CD8-positive, alpha-beta memory T cell (primary cell): ENCODE measurements around the gene LCNL1. TPM values are rescaled to one million over a fixed set of nuclear protein-coding genes. Genes with fewer than 3 reads are reported as not detected.

Experiments
- CTCF ChIA-PET: fragments of 350-600 bp; sonication (Branson Sonifier 250); formaldehyde crosslinking; loops from one replicate; lab custom pipeline; 2021; ENCODE audit warnings: antibody characterized with exemption; lab: Charles Lee
- POLR2A ChIA-PET: fragments of 350-600 bp; sonication (Branson Sonifier 250); formaldehyde crosslinking; loops from one replicate; lab custom pipeline; 2021; ENCODE audit warnings: antibody characterized with exemption; lab: Charles Lee
- DNase-seq, 5 donors: peaks; one replicate each; pipeline versions ENCODE4 v3.0.0 to v3.0.0-alpha.2; 2020 to 2022; ENCODE audit warnings: mixed read lengths in 1 of 5
- H3K27ac ChIP-seq: one replicate; pipeline ENCODE4 v1.7.0; 2013; ENCODE audit warnings: low read depth, mild to moderate bottlenecking, low read length, moderate library complexity
- H3K27me3 ChIP-seq: 2 replicates; pipeline ENCODE4 v1.7.0; 2013; ENCODE audit warnings: low read length, mild to moderate bottlenecking; ENCODE audit not compliant: insufficient read depth, poor library complexity, severe bottlenecking
- H3K36me3 ChIP-seq: 2 replicates; pipeline ENCODE4 v1.7.0; 2013; ENCODE audit warnings: mild to moderate bottlenecking, low read length, moderate library complexity; ENCODE audit not compliant: insufficient read depth
- H3K4me1 ChIP-seq: 2 replicates; pipeline ENCODE4 v1.7.0; 2013; ENCODE audit warnings: mild to moderate bottlenecking, low read length, moderate library complexity; ENCODE audit not compliant: insufficient read depth
- H3K4me3 ChIP-seq: 2 replicates; pipeline ENCODE4 v1.7.0; 2013; ENCODE audit warnings: mild to moderate bottlenecking, low read length
- H3K9me3 ChIP-seq: 2 replicates; pipeline ENCODE4 v1.7.0; 2013; ENCODE audit warnings: mild to moderate bottlenecking, low read length
- H3K27ac Mint-ChIP-seq, 8 donors: one replicate each; pipeline ENCODE4 v1.8.0; 2020 to 2021; ENCODE audit warnings: mixed read lengths in 8 of 8, mild to moderate bottlenecking in 6 of 8, inconsistent platforms in 3 of 8, moderate library complexity in 3 of 8
- H3K27me3 Mint-ChIP-seq, 2 donors: one replicate each; pipeline ENCODE4 v1.8.0; 2020 to 2021; ENCODE audit warnings: mixed read lengths in 2 of 2, mild to moderate bottlenecking in 1 of 2, moderate library complexity in 1 of 2
- H3K36me3 Mint-ChIP-seq, 3 donors: one replicate each; pipeline ENCODE4 v1.8.0; 2020 to 2021; ENCODE audit warnings: mixed read lengths in 3 of 3, inconsistent platforms in 1 of 3, mild to moderate bottlenecking in 1 of 3
- H3K4me1 Mint-ChIP-seq, 3 donors: one replicate each; pipeline ENCODE4 v1.8.0; 2020 to 2021; ENCODE audit warnings: mixed read lengths in 3 of 3, inconsistent platforms in 1 of 3, mild to moderate bottlenecking in 1 of 3
- H3K4me3 Mint-ChIP-seq, 7 donors: one replicate each; pipeline ENCODE4 v1.8.0; 2020 to 2021; ENCODE audit warnings: mixed read lengths in 7 of 7, mild to moderate bottlenecking in 6 of 7, moderate library complexity in 4 of 7, inconsistent platforms in 2 of 7
- H3K9me3 Mint-ChIP-seq, 5 donors: one replicate each; pipeline ENCODE4 v1.8.0; 2020 to 2022; ENCODE audit warnings: mixed read lengths in 5 of 5, mild to moderate bottlenecking in 3 of 5, moderate library complexity in 2 of 5, inconsistent platforms in 1 of 5
- polyA plus RNA-seq: library from polyadenylated mRNA; unstranded; fragments of 300-500 nt; fragmentation: Illumina TruSeq; gene quantifications from one replicate; pipeline ENCODE4 v1.2.3, GENCODE V29; 2021
- total RNA-seq, 2 experiments: library from RNA; stranded (reverse); gene quantifications; one replicate each; pipeline ENCODE4 v1.2.3, GENCODE V29; 2021

The LCNL1 gene
- total and polyA plus RNA-seq, 3 experiments from 2014 or later: 0.16 to 0.22 (median 0.20) TPM

GRCh38 chr9:136962701-136963248 lies 20.0 kb upstream of the LCNL1 start:
- Mint-ChIP-seq H3K27ac (peak overlapping the region; percentile 72 to 95 (median 86)), H3K4me1 (peaks cover 41 to 80% (median 47%) of the 10 kb centered on the region in 3 donors), H3K36me3 (peaks cover 0 to 3% (median 0%) of the 10 kb centered on the region in 3 donors), H3K4me3 (peak overlapping the region in 6 of 7 donors; percentile 34 to 68 (median 52)), H3K27me3 (peaks cover 0 to 3% of the 10 kb centered on the region in 2 donors), H3K9me3 (no peaks in the 10 kb centered on the region)
- CTCF ChIA-PET: interaction anchor here (1.1 to 2.0 kb wide), 4 partner anchors 12 to 72 kb away, joined by 3 to 13 read pairs (median 6); partner anchors contain the start of genes C8G and FBXW5
- Histone ChIP-seq H3K36me3 (no peaks in the 10 kb centered on the region), H3K4me1 (peaks cover 52% of the 10 kb centered on the region), H3K27me3 (no peaks in the 10 kb centered on the region), H3K4me3 (no peak overlapping the region), H3K9me3 (no peaks in the 10 kb centered on the region), H3K27ac (no peak overlapping the region)
- DNase-seq: no peak
- POLR2A ChIA-PET: no interaction called here

GRCh38 chr9:136963341-136963740 lies 19.5 kb upstream of the LCNL1 start:
- H3K27ac ChIP-seq: no peak overlapping the region
- no peak for DNase-seq
- peak overlapping the region in 4 of 7 donors; percentile 19 to 68 (median 60) for H3K4me3 Mint-ChIP-seq
- peaks cover 0 to 3% of the 10 kb centered on the region in 2 donors for H3K27me3 Mint-ChIP-seq
- POLR2A ChIA-PET: no interaction called here
- CTCF ChIA-PET: interaction anchor here (0.9 to 2.0 kb wide), 2 partner anchors 12 to 33 kb away, joined by 3 to 13 read pairs; partner anchors contain the start of gene CLIC3
- H3K9me3 ChIP-seq: no peaks in the 10 kb centered on the region
- H3K36me3 ChIP-seq: no peaks in the 10 kb centered on the region
- no peaks in the 10 kb centered on the region for H3K9me3 Mint-ChIP-seq
- H3K27ac Mint-ChIP-seq: peak overlapping the region in 6 of 8 donors; percentile 72 to 95 (median 84)
- H3K4me1 ChIP-seq: peaks cover 52% of the 10 kb centered on the region
- peaks cover 41 to 77% (median 43%) of the 10 kb centered on the region in 3 donors for H3K4me1 Mint-ChIP-seq
- no peaks in the 10 kb centered on the region for H3K27me3 ChIP-seq
- peaks cover 0 to 3% (median 0%) of the 10 kb centered on the region in 3 donors for H3K36me3 Mint-ChIP-seq
- H3K4me3 ChIP-seq: no peak overlapping the region

DNA sequence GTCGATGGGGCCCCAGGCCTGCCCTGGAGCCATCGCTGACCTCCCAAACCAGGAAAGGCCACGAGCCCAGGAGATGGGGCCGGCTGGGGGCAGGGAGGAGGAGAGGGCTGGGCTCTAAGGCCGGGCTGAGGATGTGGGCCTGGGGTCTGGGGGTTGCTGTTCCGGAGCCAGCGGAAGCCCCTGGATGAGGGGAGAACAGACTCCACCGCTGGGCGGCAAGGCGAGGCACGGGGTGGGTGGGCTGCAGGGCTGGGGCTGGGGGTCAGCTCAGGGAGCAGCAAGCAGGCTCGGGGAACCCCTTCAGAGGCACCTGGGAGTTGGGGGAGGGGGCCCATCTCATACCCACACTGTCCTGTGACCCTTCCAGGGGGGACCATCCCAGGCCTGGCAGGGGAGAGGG lies 19.0 kb upstream of the LCNL1 start:
- Mint-ChIP-seq H3K36me3 (peaks cover 0 to 3% (median 0%) of the 10 kb centered on the region in 3 donors), H3K4me1 (peaks cover 41 to 73% (median 42%) of the 10 kb centered on the region in 3 donors), H3K4me3 (peak overlapping the region in 1 of 7 donors; percentile 68), H3K27ac (no peak overlapping the region), H3K9me3 (no peaks in the 10 kb centered on the region), H3K27me3 (peaks cover 0 to 3% of the 10 kb centered on the region in 2 donors)
- CTCF ChIA-PET: interaction anchor here (0.8 to 2.0 kb wide), 5 partner anchors 11 to 122 kb away, joined by 3 to 13 read pairs (median 3); partner anchors contain the start of genes AJM1, CLIC3 and FBXW5
- no peak overlapping the region for H3K27ac ChIP-seq
- no peaks in the 10 kb centered on the region for H3K27me3 ChIP-seq
- POLR2A ChIA-PET: no interaction called here
- DNase-seq: no peak
- H3K4me3 ChIP-seq: no peak overlapping the region
- H3K36me3 ChIP-seq: no peaks in the 10 kb centered on the region
- peaks cover 52% of the 10 kb centered on the region for H3K4me1 ChIP-seq
- H3K9me3 ChIP-seq: no peaks in the 10 kb centered on the region

DNA sequence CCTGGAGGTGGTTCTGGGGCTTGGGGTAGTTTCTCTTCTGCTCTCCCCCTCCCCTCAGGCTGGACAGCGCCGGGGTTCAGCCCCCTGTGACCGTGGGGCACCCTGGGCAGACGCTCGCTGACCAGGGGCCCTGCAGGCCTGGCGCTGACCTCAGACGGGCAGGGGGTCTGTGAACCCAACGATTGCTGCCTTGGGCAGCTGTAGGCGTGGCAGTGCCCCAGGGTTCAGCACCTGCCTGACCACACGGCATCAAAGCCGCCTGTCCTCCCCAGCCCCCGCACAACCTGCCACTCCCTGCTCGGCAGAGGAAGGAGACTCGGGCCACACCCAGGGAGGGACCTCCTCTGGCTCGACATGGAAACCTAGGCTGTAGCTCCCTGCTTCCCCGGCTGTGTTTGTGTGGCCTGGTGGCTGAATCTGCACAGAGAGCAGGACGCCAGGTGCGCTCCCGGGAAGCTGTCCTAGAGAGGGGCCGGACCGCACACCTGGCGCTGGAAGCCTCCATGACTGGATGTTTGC lies 18.6 kb upstream of the LCNL1 start:
- Histone ChIP-seq H3K9me3 (no peaks in the 10 kb centered on the region), H3K27ac (peak overlapping the region; percentile 16), H3K27me3 (no peaks in the 10 kb centered on the region), H3K4me1 (peaks cover 47% of the 10 kb centered on the region), H3K4me3 (no peak overlapping the region), H3K36me3 (no peaks in the 10 kb centered on the region)
- peaks cover 0 to 3% of the 10 kb centered on the region in 2 donors for H3K27me3 Mint-ChIP-seq
- ChIA-PET POLR2A (interaction anchor here (2.2 kb wide), 1 partner anchor 11 kb away, joined by 6 read pairs; no protein-coding TSS in a partner anchor), CTCF (interaction anchor here (0.8 to 2.5 kb wide), 6 partner anchors 12 to 122 kb away, joined by 3 to 8 read pairs (median 3); partner anchors contain the start of genes AJM1, CLIC3, FBXW5 and PAXX)
- H3K27ac Mint-ChIP-seq: peak overlapping the region in 6 of 8 donors; percentile 54 to 94 (median 80)
- no peak for DNase-seq
- H3K36me3 Mint-ChIP-seq: peaks cover 0 to 3% (median 0%) of the 10 kb centered on the region in 3 donors
- no peaks in the 10 kb centered on the region for H3K9me3 Mint-ChIP-seq
- peaks cover 39 to 68% (median 41%) of the 10 kb centered on the region in 3 donors for H3K4me1 Mint-ChIP-seq
- H3K4me3 Mint-ChIP-seq: peak overlapping the region in 4 of 7 donors; percentile 19 to 68 (median 46)

- no peaks in the 10 kb centered on the region for H3K36me3 ChIP-seq
- H3K4me1 Mint-ChIP-seq: peaks cover 38 to 62% (median 40%) of the 10 kb centered on the region in 3 donors
- H3K27ac ChIP-seq: peak overlapping the region; percentile 16
- POLR2A ChIA-PET: interaction anchor here (0.6 to 2.2 kb wide), 3 partner anchors 10 to 62 kb away, joined by 3 to 6 read pairs (median 3); no protein-coding TSS in a partner anchor
- peaks cover 40% of the 10 kb centered on the region for H3K4me1 ChIP-seq
- no peak for DNase-seq
- H3K27me3 ChIP-seq: no peaks in the 10 kb centered on the region
- peaks cover 0 to 3% of the 10 kb centered on the region in 2 donors for H3K27me3 Mint-ChIP-seq
- no peaks in the 10 kb centered on the region for H3K9me3 ChIP-seq
- peak overlapping the region in 6 of 7 donors; percentile 36 to 86 (median 80) for H3K4me3 Mint-ChIP-seq
- no peaks in the 10 kb centered on the region for H3K9me3 Mint-ChIP-seq
- peak overlapping the region; percentile 45 to 97 (median 86) for H3K27ac Mint-ChIP-seq
- no peak overlapping the region for H3K4me3 ChIP-seq
- peaks cover 0 to 3% (median 0%) of the 10 kb centered on the region in 3 donors for H3K36me3 Mint-ChIP-seq
- CTCF ChIA-PET: interaction anchor here (0.8 to 2.5 kb wide), 5 partner anchors 11 to 123 kb away, joined by 3 to 8 read pairs (median 3); partner anchors contain the start of genes AJM1, FBXW5 and PAXX
Observed at GRCh38 chr9:136964833-136965422, 17.9 kb upstream of the LCNL1 start.

GRCh38 chr9:136965771-136966484 lies 16.9 kb upstream of the LCNL1 start:
- CTCF ChIA-PET: interaction anchor here (0.7 to 2.5 kb wide), 4 partner anchors 10 to 27 kb away, joined by 3 to 8 read pairs (median 5); partner anchors contain the start of gene PAXX
- H3K4me3 ChIP-seq: peak overlapping the region; percentile 34
- H3K27ac ChIP-seq: peak overlapping the region; percentile 57

More at GRCh38 chr9:136965771-136966484, 16.9 kb upstream of the LCNL1 start:
- Mint-ChIP-seq H3K4me1 (peaks cover 30 to 56% (median 32%) of the 10 kb centered on the region in 3 donors), H3K9me3 (no peaks in the 10 kb centered on the region), H3K27me3 (peaks cover 0 to 3% of the 10 kb centered on the region in 2 donors), H3K4me3 (peak overlapping the region; percentile 62 to 86 (median 82)), H3K36me3 (no peaks in the 10 kb centered on the region), H3K27ac (peak overlapping the region; percentile 78 to 97 (median 95))
- Histone ChIP-seq H3K4me1 (peaks cover 35% of the 10 kb centered on the region), H3K36me3 (no peaks in the 10 kb centered on the region), H3K9me3 (no peaks in the 10 kb centered on the region), H3K27me3 (no peaks in the 10 kb centered on the region)
- DNase-seq: peak in 4 of 5 donors; percentile 44 to 73 (median 66)
- POLR2A ChIA-PET: interaction anchor here (0.6 to 2.2 kb wide), 7 partner anchors 9 to 857 kb away, joined by 3 to 6 read pairs (median 5); no protein-coding TSS in a partner anchor
